Peyer's patch (tissue), 4 donors: ENCODE measurements around the gene ZNF205. TPM values are rescaled to one million over a fixed set of nuclear protein-coding genes. Genes with fewer than 3 reads are reported as not detected.
A peak's percentile ranks its signal among the peaks of the same experiment; 100 is the strongest.

ENCODE experiments used
- DNase-seq, 3 donors: peaks; one replicate each; pipeline ENCODE4 v3.0.0-alpha.2; 2017 to 2019
- H3K27ac ChIP-seq, 4 donors: fragments of 200-600 bp; sonication (generic); one replicate each; pipeline ENCODE4 v1.5.1; 2016 to 2019
- H3K27me3 ChIP-seq, 2 donors: fragments of 200-600 bp; sonication (generic); one replicate each; pipeline ENCODE4 v1.5.1; 2019
- H3K36me3 ChIP-seq, 3 donors: fragments of 200-600 bp; sonication (generic); one replicate each; pipeline ENCODE4 v1.5.1; 2016 to 2019
- H3K4me1 ChIP-seq, 4 donors: fragments of 200-600 bp; sonication (generic); one replicate each; pipeline ENCODE4 v1.5.1; 2016 to 2019
- H3K4me3 ChIP-seq, 4 donors: fragments of 200-600 bp; sonication (generic); 1 replicate in 3 of 4; 2 replicates in 1 of 4; pipeline ENCODE4 v1.5.1; 2016 to 2019; ENCODE audit warnings: mild to moderate bottlenecking in 1 of 4
- H3K9me3 ChIP-seq, 4 donors: fragments of 200-600 bp; sonication (generic); one replicate each; pipeline ENCODE4 v1.5.1; 2016 to 2019; ENCODE audit warnings: mild to moderate bottlenecking in 1 of 4
- CTCF ChIP-seq, 6 experiments: fragments of 450-650 bp in 4 of 6; fragments of 200-600 bp in 2 of 6; sonication (generic) in 1 of 6; IDR thresholded peaks; one replicate each; pipeline ENCODE4 v1.5.1; 2017 to 2019; ENCODE audit warnings: antibody characterized with exemption in 6 of 6, mild to moderate bottlenecking in 3 of 6, moderate library complexity in 1 of 6
- POLR2A ChIP-seq, 2 donors: fragments of 450-650 bp; IDR thresholded peaks; one replicate each; pipeline ENCODE4 v1.5.1; 2017; ENCODE audit warnings: antibody characterized with exemption in 2 of 2, mild to moderate bottlenecking in 2 of 2, moderate library complexity in 2 of 2
- total RNA-seq, 4 donors: library from RNA; depleted of rRNA; stranded (reverse); fragments of >200 nt; gene quantifications; one replicate each; pipeline ENCODE4 v1.1.0, GENCODE V29; 2016

The ZNF205 gene
- total RNA-seq, 4 donors from 2014 or later, result 5.0 to 24.6 (median 16.2) TPM

GRCh38 chr16:3123986-3124886, 11.8 kb downstream of the ZNF205 start:
- peak overlapping the region; percentile 58 to 70 (median 64) for H3K4me3 ChIP-seq

GRCh38 chr16:3127745-3128144, 15.4 kb downstream of the ZNF205 start:
- Histone ChIP-seq H3K4me3 (no peak overlapping the region), H3K36me3 (peaks cover 0 to 8% (median 0%) of the 10 kb centered on the region in 3 donors), H3K27ac (no peak overlapping the region), H3K27me3 (no peaks in the 10 kb centered on the region), H3K9me3 (no peaks in the 10 kb centered on the region), H3K4me1 (peaks cover 0 to 27% (median 9%) of the 10 kb centered on the region in 4 donors)
- no peak for DNase-seq
- no peak for TF ChIP-seq CTCF (IDR thresholded peaks at IDR 0.05)
- no peak for TF ChIP-seq POLR2A (IDR thresholded peaks at IDR 0.05)

More at GRCh38 chr16:3123986-3124886, 11.8 kb downstream of the ZNF205 start:
- DNase-seq, result peak; percentile 98 to 99 (median 99)
- Histone ChIP-seq H3K27me3 (no peaks in the 10 kb centered on the region), H3K36me3 (peaks cover 0 to 15% (median 0%) of the 10 kb centered on the region in 3 donors), H3K9me3 (no peaks in the 10 kb centered on the region), H3K27ac (peak overlapping the region; percentile 75 to 85 (median 82)), H3K4me1 (peaks cover 0 to 18% (median 7%) of the 10 kb centered on the region in 4 donors)
- TF ChIP-seq CTCF (IDR thresholded peaks at IDR 0.05) (peak in 5 of 6 experiments; percentile 9 to 45 (median 38)), POLR2A (IDR thresholded peaks at IDR 0.05) (peak; percentile 15 to 30)

GRCh38 chr16:3129137-3130131, 17.0 kb downstream of the ZNF205 start:
- H3K4me1 ChIP-seq, result peaks cover 0 to 34% (median 7%) of the 10 kb centered on the region in 4 donors
- H3K27ac ChIP-seq, result peak overlapping the region; percentile 61 to 80 (median 70)
- DNase-seq, result peak; percentile 77 to 89 (median 78)

GRCh38 chr16:3131755-3132377, 19.5 kb downstream of the ZNF205 start:
- no peak overlapping the region for H3K4me3 ChIP-seq
- H3K9me3 ChIP-seq, result no peaks in the 10 kb centered on the region
- peaks cover 0 to 8% (median 0%) of the 10 kb centered on the region in 3 donors for H3K36me3 ChIP-seq
- no peak overlapping the region for H3K27ac ChIP-seq
- peak; percentile 31 to 72 (median 71) for DNase-seq
- peaks cover 0 to 37% (median 7%) of the 10 kb centered on the region in 4 donors for H3K4me1 ChIP-seq
- TF ChIP-seq POLR2A (IDR thresholded peaks at IDR 0.05) (no peak), CTCF (IDR thresholded peaks at IDR 0.05) (peak; percentile 25 to 70 (median 56))
- no peaks in the 10 kb centered on the region for H3K27me3 ChIP-seq

More at GRCh38 chr16:3129137-3130131, 17.0 kb downstream of the ZNF205 start:
- Histone ChIP-seq H3K36me3 (peaks cover 0 to 8% (median 0%) of the 10 kb centered on the region in 3 donors), H3K9me3 (no peaks in the 10 kb centered on the region), H3K27me3 (no peaks in the 10 kb centered on the region), H3K4me3 (peak overlapping the region; percentile 41 to 59 (median 54))
- TF ChIP-seq CTCF (IDR thresholded peaks at IDR 0.05) (peak; percentile 89 to 97 (median 92)), POLR2A (IDR thresholded peaks at IDR 0.05) (peak in 1 of 2 donors; percentile 15)
